Stimulated activated CD4-positive, alpha-beta T cell treated with anti-CD3 and anti-CD28 coated beads, Interleukin-1b, Interleukin-23, amount 100 ng/mL, for 1 hour (primary cell): Measurements from ENCODE around the gene TNFRSF19.

Experiments used
- DNase-seq, 2 donors: peaks; one replicate each; pipeline ENCODE4 v3.0.0-alpha.2; 2020; ENCODE audit warnings: low read depth in 2 of 2

The TNFRSF19 gene

GRCh38 chr13:23722726-23723453 is 152.7 kb downstream of the TNFRSF19 start:
- no peak for DNase-seq

- no peak for DNase-seq
These were observed 153.3 kb downstream of the TNFRSF19 start for GRCh38 chr13:23723471-23723870.

GRCh38 chr13:23724196-23724970 is 154.2 kb downstream of the TNFRSF19 start:
- DNase-seq = no peak
